T-helper 2 cell treated with Interferon-gamma antibody and Interleukin-4, amounts not matched to agents 100 ng/mL and 5 ng/mL, for 36 hours (primary cell): Measurements from ENCODE around the gene SDHB. TPM values are rescaled to one million over a fixed set of nuclear protein-coding genes. Genes with fewer than 3 reads are reported as not detected.

Source experiments
- intact Hi-C: fragments of 100-400 bp; cut with micrococcal nuclease; formaldehyde crosslinking; loops from one replicate; pipeline ENCODE4 v1.15.1; 2023
- total RNA-seq: library from RNA; stranded (reverse); gene quantifications from 2 replicates; pipeline ENCODE4 v1.2.3, GENCODE V29; 2022

Gene SDHB
- total RNA-seq, 1 donor from 2014 or later: 75.4 TPM

DNA sequence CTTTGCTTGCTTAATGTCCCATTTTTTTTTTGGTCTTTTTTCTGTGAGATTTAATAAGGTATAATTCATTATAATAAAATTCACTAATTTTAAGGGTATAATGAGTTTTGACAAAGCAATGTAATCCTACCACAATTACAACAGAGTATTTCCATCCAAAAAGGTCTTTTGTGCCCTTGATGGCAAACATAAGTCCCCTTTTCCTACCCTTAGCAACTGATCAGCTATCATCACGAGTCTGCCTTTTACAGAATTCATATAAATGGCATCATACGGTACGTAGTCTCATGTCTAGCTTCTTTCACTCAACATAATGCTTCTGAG is 7.5 kb downstream of the SDHB start:
- intact Hi-C loops: loop anchor here (1.0 kb wide), 1 partner anchor 95 kb away; no protein-coding TSS in a partner anchor

DNA sequence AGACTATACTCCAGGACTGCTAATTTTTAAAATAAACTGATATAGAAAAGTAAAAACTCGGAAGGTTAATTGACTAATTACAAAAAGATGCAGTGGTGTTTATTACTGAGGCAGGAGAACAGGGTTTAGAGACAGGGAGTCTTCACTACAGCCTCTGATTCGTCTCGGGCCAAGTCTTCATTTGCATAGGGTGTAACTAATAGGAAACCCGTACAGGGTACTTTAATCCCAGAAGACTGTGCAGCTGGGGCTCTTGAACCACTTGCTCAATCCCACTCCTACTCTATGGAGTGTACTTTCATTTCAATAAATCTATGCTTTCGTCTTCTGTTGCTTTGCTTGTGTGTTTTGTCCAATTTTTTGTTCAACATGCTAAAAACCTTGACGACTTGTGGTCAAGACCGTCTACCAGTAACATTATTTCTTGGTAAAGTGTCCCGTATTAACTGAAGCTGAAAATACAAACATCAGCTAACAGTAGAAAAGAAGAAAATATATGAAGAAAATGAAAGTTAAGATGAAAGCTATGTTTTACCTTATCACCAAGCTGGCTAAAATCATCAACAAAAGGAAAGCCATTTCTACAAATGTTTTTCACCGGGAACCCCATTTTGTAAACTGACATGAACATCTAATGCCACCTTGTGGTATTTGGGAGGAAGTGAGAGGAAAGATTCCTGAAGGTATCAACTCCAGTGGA is 8.0 kb downstream of the SDHB start:
- intact Hi-C loops: loop anchor here (1.0 kb wide), 1 partner anchor 94 kb away; no protein-coding TSS in a partner anchor

DNA sequence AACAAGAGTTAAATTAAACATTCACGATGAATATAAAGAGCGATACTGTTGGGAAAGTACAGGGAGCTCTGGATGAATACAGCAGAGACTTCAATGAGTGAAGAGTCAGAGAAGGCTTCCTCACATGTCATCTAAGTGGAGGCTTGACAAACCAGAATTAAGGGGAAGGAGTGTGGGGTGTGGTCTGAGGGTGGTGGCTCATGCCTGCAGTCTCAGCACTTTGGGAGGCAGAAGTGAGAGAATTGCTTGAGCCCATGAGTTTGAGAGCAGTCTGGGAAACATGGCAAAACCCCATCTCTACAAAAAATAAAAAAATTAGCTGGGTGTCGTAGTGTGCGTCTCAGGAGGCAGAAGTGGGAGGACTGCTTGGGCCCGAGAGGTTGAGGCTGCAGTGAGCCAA is 8.7 kb downstream of the SDHB start:
- intact Hi-C loops: no loop called here

DNA sequence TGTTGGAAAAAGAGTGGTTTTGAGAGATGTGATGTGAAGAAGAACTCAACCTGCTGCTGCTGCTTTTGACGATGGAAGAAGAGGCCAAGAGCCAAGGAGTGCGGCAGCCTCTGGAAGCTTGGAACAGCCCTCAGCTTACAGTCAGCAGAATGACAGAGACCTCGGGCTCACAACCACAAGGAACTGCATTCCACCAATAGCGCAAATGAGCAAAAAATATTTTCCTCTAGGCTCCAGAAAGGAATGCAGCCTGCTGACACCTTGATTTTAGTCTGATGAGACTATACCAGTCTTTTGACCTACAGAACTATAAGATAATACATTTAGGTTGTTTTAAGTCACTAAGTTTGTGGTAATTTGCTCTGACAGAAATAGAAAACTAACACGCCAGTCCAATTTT is 10.2 kb downstream of the SDHB start:
- intact Hi-C loops: no loop called here

DNA sequence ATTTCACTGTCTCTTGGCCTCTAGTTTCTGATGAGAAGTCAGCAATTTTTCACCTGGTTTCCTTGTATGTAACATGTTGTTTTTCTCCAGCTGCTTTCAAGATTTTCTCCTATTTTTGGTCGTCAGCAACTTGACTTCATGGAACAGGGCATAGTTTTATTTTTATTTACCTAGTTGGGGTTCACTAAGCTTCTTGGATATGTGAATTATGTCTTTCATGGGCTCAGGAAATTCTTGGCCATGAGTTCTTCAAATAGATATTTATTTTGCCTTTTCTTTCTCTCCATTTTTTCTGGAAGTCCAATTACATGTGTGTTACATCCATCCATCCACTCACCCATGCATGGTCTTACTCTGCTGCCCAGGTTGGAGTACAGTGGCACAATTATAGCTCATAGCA is 13.7 kb downstream of the SDHB start:
- intact Hi-C loops: no loop called here

DNA sequence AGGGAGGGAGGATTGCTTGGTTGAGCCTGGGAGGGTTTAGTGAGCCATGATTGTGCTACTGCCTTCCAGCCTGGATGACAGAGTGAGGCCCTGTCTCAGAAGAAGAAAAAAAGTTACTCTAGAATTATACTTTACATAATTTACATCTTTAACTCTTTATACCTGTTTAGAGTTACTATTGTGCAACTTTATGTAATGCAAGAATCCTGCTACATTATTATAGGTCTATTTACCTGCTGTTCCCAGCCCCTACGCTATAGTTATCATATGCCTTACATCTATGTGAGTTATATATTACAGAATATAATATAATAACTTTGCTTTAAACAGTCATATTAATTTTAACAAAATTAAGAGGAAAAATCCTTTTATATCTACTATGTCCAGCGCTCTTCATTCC is 14.3 kb downstream of the SDHB start:
- intact Hi-C loops: no loop called here

DNA sequence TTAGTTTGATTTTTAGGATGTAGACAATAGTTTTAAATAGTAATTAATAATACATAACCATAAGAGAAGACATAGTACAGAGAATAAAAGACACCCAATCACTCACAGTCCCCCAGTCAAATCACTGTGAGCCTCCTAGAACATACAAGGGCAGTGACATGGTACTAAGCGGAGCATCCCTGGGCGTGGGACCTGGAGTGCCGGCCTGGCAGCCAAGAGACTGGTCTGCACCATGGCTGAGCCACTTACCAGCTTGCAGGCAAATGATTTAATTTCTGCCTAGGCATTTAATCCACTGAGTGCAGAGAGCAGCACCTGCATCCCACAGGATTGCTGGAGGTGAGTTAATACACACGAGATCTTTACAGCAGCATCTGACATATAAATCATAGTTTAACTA is 20.4 kb downstream of the SDHB start:
- intact Hi-C loops: no loop called here

DNA sequence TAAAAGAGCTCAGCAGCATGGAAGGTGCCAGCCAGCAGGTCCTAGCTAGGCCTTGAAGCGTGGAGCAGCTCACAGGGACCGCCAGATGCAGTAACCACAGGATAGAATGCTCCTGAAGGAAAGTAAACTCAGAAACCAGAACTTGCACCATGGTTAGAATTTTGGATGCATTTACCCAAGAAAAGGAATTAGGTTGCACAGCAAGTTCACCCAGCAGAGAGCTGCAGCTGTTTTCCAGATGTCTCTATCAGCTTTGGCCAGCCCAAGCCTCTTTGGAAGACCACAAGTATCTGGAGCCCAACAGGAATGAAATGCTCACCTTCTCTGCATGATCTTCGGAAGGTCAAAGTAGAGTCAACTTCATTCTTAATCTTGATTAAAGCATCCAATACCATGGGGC is 21.1 kb downstream of the SDHB start:
- intact Hi-C loops: no loop called here

DNA sequence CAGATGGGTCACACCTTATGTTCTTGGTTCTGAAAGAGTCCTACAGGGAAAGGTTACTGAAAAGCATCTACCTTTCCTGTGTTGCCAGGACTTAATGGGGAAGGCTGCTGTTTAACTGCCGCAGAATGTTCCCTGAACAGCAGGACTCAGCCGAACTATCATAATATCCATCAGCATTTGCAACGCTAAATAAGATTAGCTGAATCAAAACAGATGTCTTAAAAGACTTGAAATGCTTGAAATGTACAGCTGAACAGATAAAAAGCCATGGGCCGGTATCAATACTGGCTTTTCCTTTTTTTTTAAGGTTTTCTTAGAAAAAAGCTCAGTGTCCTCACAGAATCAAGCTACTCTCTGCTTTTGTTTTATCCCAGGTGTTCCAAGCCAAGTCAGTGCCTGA is 22.4 kb downstream of the SDHB start:
- intact Hi-C loops: no loop called here

DNA sequence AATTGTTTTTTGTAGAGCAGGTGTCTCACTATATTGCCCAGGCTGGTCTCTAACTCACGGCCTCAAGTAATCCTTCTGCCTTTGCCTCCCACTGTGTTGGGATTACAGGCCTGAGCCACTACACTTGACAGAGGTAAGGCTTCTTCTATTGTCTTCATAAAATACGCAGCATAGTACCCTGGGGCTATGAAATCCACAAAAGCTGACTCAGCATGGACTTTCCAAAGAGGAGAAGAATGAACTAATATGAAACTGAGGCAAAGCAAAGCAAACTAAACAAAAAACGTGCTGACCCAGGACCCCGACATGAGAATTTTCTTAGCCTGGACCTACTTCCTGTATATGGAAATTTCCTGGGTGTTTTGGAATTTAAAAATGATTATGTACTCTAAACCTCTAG is 23.6 kb downstream of the SDHB start:
- intact Hi-C loops: no loop called here

DNA sequence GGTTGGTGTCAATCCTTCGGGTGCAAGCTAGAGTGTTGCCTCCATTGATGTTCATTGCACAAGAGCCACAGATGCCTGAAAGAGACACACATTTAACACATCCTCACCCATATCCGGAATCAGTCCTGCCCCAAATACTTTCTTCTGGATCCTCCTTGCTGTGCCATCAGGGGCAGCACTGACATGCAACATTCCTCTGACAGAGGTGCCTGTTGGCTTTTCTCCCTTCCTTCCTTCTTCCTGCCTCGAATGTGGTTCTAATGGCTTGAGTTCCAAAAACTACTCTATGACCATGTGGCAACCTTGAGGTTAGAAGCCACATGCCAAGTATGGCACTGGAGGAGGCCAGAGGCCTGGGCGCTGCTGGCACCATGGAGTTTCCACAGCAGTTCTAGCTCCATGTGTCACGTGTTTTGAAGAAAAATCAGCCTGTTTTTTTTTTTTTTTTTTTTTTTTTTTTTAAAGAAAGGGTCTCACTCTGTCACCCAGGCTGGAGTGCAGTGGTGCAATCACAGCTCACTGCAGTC is 25.1 kb downstream of the SDHB start:
- intact Hi-C loops: no loop called here

DNA sequence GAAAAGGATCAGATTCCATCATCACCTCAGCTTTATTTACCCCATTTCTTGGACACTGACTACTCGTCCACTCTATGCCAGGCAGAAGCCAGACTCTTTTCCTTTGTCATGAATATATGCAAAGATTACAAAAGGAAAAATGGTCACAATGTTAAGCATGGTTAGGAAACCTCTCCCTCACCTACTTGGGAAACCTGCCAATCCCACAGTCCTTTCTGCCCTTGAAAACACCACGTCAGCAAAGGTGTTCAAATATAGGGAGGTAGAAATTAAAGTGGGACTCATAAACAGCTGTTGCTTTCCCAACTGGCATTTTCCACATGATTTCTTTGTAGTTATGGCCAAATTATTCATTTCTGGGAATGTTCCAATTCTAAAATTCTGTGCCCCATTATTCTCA is 25.9 kb downstream of the SDHB start:
- intact Hi-C loops: no loop called here

DNA sequence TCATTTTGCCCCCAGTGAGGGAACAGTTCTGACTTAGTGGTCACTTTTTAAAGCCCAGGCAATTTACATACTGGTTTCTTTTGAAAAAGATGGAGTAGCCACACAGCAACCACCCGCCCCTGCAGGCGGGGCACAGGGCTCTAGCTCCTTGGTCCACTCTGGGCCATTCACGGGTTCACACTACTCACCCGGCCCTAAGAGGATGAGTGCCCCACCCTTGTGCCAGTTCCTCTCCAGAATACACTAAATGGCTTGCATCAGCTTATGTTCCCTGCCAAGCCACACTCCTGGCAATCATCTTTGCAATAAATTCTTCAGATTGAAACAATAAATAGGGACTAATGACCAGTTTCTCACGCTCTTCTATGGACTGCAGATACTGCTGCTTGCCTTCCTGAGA is 26.4 kb downstream of the SDHB start:
- intact Hi-C loops: no loop called here

DNA sequence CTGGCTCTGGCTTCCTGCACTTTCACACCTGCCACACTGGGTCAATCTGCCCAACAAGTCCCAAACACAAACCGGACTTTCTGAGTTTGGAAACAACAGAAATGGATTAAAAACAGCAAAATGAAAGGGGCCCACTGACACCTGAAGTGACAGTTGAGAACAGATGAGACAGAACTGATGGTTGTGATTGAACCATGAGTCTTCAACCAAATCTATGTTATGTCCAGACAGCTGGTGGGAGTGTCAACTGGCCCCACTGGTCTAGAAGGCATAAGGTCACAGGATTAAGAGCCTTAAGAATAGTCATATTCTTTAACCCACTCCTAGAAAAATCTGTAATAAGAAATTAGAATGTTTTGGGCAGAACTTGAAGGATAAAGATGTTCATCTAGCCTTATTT is 29.1 kb downstream of the SDHB start:
- intact Hi-C loops: no loop called here

DNA sequence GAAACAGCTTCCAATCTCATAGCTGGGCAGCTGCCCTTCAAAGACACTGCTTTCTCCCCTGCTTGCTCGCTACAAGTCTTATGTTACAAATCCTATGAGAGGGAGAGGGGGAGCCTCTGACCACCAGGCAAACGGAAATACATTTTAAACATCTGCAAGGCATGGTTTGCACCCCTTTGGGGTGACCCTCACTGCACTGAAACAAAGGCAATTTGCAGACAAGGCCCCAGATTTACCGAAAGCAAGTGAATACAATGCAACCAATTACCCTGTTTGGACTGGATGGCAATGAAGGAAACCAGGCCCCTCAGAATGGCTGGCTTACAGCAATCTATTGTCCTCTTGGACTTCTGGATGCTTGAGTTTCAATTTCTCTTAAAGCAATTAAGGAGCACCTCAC is 30.3 kb downstream of the SDHB start:
- intact Hi-C loops: no loop called here

DNA sequence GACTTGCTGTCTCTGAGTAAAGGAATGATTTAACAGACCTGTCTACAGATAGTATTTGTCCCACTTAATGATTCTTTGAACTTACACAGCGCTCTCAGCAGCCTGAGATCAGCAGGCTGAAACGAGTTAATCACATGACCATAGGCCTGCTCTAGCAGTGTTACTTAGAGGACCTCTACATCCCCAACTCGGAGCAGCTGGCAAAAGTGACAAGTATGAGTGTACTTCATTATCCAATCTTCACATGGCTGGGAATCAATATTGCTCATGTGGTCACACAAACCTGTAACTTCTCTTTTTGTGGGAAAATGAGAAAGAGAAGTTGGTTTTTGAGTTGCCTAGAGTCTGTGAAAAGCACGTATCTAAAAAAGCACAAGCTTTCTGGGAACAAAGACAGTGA is 30.7 kb downstream of the SDHB start:
- intact Hi-C loops: no loop called here

DNA sequence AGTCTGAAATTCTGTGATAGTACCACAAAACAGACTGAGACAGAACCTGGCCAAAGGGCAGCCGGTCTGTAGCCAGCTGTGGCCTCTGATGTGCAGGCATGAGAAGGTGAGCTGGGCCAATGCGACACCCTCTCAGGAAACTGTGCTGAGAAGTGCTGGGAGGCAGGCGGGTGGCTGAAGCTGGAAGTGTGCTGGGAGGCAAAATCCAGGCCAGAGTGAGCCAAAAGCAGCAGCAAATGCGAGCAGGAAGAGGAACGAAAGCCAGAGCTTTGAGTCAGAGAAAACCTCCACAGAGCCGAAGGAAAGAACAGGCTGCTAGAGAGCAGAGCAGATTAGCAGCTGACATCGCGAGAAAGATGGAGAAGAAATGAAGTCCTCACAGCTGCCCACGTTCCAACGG is 31.9 kb downstream of the SDHB start:
- intact Hi-C loops: no loop called here

DNA sequence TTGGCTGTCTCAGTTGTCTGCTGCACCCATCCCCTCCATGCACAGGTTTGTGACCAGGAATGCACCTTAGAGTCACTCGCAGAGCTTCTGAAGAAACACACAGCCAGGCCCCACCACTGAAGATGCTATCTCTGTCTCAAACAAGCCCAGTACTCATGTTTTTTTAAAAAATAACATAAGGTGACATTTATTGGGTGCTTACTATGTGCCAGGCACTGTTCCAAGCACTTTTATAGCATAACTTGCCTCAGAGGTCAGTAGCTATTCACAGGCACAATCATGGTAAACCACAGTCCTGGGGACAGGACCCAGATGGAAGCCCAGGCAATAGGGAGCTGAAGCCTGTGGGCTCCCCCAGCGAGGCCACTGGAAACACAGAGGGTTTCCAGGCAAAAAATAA is 33.3 kb downstream of the SDHB start:
- intact Hi-C loops: no loop called here

DNA sequence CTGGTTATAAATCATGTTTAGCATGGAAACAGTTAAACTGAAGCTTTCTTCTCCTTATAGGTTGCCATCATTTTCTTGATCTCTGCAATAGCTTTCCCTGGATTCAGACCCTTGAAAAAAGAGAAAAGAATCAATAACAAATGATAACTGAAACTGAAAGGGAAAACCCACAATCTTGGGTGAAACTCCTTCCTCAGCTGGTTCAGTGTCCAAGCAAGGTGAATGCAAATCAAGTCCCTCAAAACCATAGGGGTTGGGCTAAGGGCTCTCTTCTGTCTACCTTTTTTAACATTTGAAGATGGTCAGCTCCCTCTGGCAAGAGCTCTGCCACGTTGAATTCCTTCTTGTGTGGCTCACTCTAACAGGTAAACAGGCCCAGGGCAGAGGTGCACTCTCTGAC is 35.0 kb downstream of the SDHB start:
- intact Hi-C loops: no loop called here

DNA sequence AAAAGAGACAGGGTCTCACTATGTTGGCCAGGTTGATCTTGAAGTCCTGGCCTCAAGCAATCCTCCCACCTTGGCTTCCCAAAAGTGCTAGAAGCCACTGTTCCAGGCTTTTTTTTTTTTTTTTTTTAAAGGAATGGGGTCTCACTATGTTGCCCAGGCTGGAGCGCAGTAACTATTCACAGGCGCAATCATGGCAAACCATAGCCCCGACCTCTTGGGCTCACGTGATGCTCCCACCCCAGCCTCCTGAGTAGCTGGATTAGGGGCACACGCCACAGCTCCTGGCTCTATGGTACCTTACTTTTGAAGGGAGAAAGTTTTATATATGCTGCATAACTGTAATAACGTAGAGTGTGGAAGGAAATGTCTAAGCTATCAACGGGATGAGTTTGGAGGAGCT is 36.4 kb downstream of the SDHB start:
- intact Hi-C loops: no loop called here

DNA sequence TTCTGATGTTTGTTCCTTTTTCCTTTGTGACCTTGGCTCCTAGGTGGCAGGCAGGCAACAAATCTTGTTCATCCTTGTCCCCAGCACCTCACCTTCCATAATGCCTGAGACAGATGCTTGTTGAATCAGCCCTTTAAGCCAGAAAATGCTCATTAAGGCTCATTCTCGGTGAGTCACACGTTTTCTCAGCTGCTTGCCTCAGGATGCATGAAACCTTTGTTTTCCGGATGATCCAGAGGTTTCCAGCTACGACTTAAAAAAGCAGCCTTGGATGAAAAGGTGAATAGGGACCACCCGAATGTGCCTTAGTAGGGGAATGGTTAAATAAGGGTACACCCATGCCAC is 37.5 kb downstream of the SDHB start:
- intact Hi-C loops: no loop called here

DNA sequence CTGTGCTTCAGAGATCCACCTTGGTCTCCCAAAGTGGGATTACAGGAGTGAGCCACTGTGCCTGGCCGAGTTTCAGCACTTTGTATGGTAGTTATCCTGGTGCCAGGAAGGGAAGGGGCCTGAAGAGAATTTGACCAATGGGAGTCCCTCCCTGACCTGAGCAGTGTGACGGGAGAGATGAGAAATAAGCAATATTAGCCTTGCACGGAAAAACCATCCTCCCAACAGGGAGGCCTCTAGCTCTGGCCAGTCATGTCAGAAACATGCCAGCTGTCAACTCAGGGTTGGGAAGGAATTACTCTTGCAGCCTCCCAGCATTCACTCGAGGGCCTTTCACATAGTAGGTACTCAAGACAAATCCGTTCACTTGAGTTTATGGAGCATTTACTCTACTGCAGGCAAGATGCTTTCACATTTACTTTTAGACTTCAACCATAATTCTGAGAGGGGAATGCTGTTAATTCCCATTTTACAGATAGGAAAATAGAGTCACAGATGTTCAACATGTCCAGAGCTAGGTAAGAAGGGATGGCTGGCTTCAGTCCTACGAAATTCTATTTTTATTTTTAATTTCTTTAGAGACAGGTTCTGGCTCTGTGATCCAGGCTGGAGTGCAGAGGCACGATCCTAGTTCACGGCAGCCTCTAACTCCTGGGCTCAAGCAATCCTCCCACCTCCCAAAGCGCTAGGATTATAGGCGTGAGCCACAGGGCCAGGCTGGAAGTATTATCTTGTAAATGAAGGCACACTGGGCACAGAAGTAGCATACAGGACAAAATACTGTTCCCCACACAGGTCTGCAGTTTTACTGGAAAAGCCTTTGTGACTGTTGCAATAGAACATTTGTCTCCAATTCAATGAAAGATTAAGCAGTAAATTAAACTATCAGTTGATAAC is 38.9 kb downstream of the SDHB start:
- intact Hi-C loops: no loop called here
